SU-DHL-6 (cell line): ENCODE data around the gene URM1.

Source experiments
- H2AFZ ChIP-seq: fragments of 200-600 bp; sonication (generic); 2 replicates; pipeline ENCODE4 v1.6.1; 2014; ENCODE audit warnings: low read depth, mild to moderate bottlenecking, moderate library complexity, mixed read lengths, antibody characterized with exemption, low read length; ENCODE audit not compliant: severe bottlenecking
- H3F3A ChIP-seq: fragments of 200-600 bp; shearing (Covaris generic); 2 replicates; pipeline ENCODE4 v1.6.0; 2016; ENCODE audit warnings: antibody characterized with exemption, mild to moderate bottlenecking; ENCODE audit not compliant: insufficient read depth
- H3K27ac ChIP-seq: fragments of 200-600 bp; sonication (generic); 2 replicates; pipeline ENCODE4 v1.5.1; 2016; ENCODE audit warnings: low read depth, mild to moderate bottlenecking, low read length, moderate library complexity, mixed read lengths
- H3K27me3 ChIP-seq: fragments of 200-600 bp; sonication (generic), shearing (Covaris generic); 2 replicates; pipeline ENCODE4 v1.6.0; 2014; ENCODE audit warnings: mild to moderate bottlenecking, low read length
- H3K36me3 ChIP-seq: fragments of 200-600 bp; sonication (generic); 2 replicates; pipeline ENCODE4 v1.6.1; 2014; ENCODE audit warnings: mild to moderate bottlenecking, low read length, mixed read lengths
- H3K4me2 ChIP-seq: fragments of 300-600, 200-600 bp; shearing (Covaris generic), sonication (generic); 2 replicates; pipeline ENCODE4 v1.6.0; 2014; ENCODE audit warnings: low read length, low read depth, mild to moderate bottlenecking; ENCODE audit not compliant: poor library complexity, severe bottlenecking
- H3K4me3 ChIP-seq: fragments of 200-600 bp; sonication (generic); 2 replicates; pipeline ENCODE4 v1.5.1; 2014; ENCODE audit warnings: antibody characterized with exemption, low read length, mild to moderate bottlenecking, mixed read lengths; ENCODE audit not compliant: insufficient read depth, poor library complexity, severe bottlenecking
- H3K79me2 ChIP-seq: fragments of 200-600 bp; sonication (generic); 2 replicates; pipeline ENCODE4 v1.6.1; 2014; ENCODE audit warnings: mild to moderate bottlenecking, low read length, moderate library complexity; ENCODE audit not compliant: insufficient read depth
- H3K9ac ChIP-seq: fragments of 200-600 bp; sonication (generic); 2 replicates; pipeline ENCODE4 v1.7.0; 2014; ENCODE audit warnings: mild to moderate bottlenecking, low read length
- H3K9me2 ChIP-seq: fragments of 200-600 bp; sonication (generic); replicated peaks from 2 replicates; pipeline ENCODE4 v1.6.1; 2014; ENCODE audit warnings: low read length; ENCODE audit not compliant: insufficient read depth
- H3K9me3 ChIP-seq: fragments of 200-600 bp; sonication (generic); 2 replicates; pipeline ENCODE4 v1.6.1; 2014; ENCODE audit warnings: low read length, mixed read lengths; ENCODE audit not compliant: insufficient read depth
- H4K20me1 ChIP-seq: fragments of 200-600 bp; sonication (generic); 2 replicates; pipeline ENCODE4 v1.6.1; 2014; ENCODE audit warnings: low read depth, mild to moderate bottlenecking, antibody characterized with exemption, low read length, moderate library complexity, mixed read lengths
- CTCF ChIP-seq: fragments of 200-600 bp; sonication (generic); IDR thresholded peaks from one replicate; pipeline ENCODE4 v1.5.1; 2017; ENCODE audit warnings: antibody characterized with exemption, mild to moderate bottlenecking, low read length, moderate library complexity; ENCODE audit not compliant: insufficient read depth, poor library complexity, severe bottlenecking
- EZH2phosphoT487 ChIP-seq: fragments of 200-600 bp; sonication (generic), shearing (Covaris generic); conservative IDR thresholded peaks from 2 replicates; pipeline ENCODE4 v1.6.1; 2018; ENCODE audit warnings: mild to moderate bottlenecking, antibody characterized with exemption, low read length, moderate library complexity, mixed read lengths

Gene URM1

GRCh38 chr9:128383791-128384190 lies 12.6 kb downstream of the URM1 start:
- Histone ChIP-seq H3K4me2 (no peak overlapping the region), H3K9ac (no peak overlapping the region), H3K27me3 (no peaks in the 10 kb centered on the region), H3K9me3 (no peaks in the 10 kb centered on the region), H3F3A (no peaks in the 10 kb centered on the region), H2AFZ (no peak overlapping the region), H3K27ac (no peak overlapping the region), H3K36me3 (no peaks in the 10 kb centered on the region), H4K20me1 (no peaks in the 10 kb centered on the region), H3K79me2 (no peaks in the 10 kb centered on the region), H3K4me3 (no peak overlapping the region), H3K9me2 (no peaks in the 10 kb centered on the region)
- TF ChIP-seq CTCF (no peak), EZH2phosphoT487 (no peak)

- H3K4me3 ChIP-seq = no peak overlapping the region
- H3K27me3 ChIP-seq = no peaks in the 10 kb centered on the region
- H2AFZ ChIP-seq = no peak overlapping the region
- no peaks in the 10 kb centered on the region for H3K9me2 ChIP-seq
- no peak overlapping the region for H3K4me2 ChIP-seq
- H3F3A ChIP-seq = no peaks in the 10 kb centered on the region
- no peak overlapping the region for H3K9ac ChIP-seq
- TF ChIP-seq CTCF (no peak), EZH2phosphoT487 (no peak)
- no peaks in the 10 kb centered on the region for H4K20me1 ChIP-seq
- H3K9me3 ChIP-seq = no peaks in the 10 kb centered on the region
- no peak overlapping the region for H3K27ac ChIP-seq
- H3K79me2 ChIP-seq = no peaks in the 10 kb centered on the region
- H3K36me3 ChIP-seq = no peaks in the 10 kb centered on the region
Measured at GRCh38 chr9:128384801-128385495, 13.8 kb downstream of the URM1 start.

GRCh38 chr9:128385496-128386460 lies 14.6 kb downstream of the URM1 start:
- Histone ChIP-seq H3K27me3 (no peaks in the 10 kb centered on the region), H3K4me2 (no peak overlapping the region)
- TF ChIP-seq CTCF = no peak
- no peak for TF ChIP-seq EZH2phosphoT487

More at GRCh38 chr9:128385496-128386460, 14.6 kb downstream of the URM1 start:
- Histone ChIP-seq H3K9me2 (no peaks in the 10 kb centered on the region), H3K27ac (no peak overlapping the region), H3K4me3 (no peak overlapping the region), H2AFZ (no peak overlapping the region), H3F3A (no peaks in the 10 kb centered on the region), H3K9me3 (no peaks in the 10 kb centered on the region), H4K20me1 (no peaks in the 10 kb centered on the region), H3K79me2 (no peaks in the 10 kb centered on the region), H3K36me3 (no peaks in the 10 kb centered on the region), H3K9ac (no peak overlapping the region)
